Skeletal muscle tissue (tissue), 4 donors: ENCODE results near the gene NFATC2. TPM values are rescaled to one million over a fixed set of nuclear protein-coding genes. Genes with fewer than 3 reads are reported as not detected.

Source experiments
- H3K27ac ChIP-seq: one replicate; pipeline ENCODE4 v1.7.0; 2013; ENCODE audit warnings: mild to moderate bottlenecking, low read depth, low read length, inconsistent platforms
- H3K27me3 ChIP-seq, 3 donors: one replicate each; pipeline ENCODE4 v1.7.0; 2013; ENCODE audit warnings: low read length in 3 of 3; ENCODE audit not compliant: control insufficient read depth in 3 of 3, insufficient read depth in 3 of 3
- H3K36me3 ChIP-seq, 3 donors: one replicate each; pipeline ENCODE4 v1.7.0; 2013; ENCODE audit warnings: low read length in 3 of 3; ENCODE audit not compliant: control insufficient read depth in 3 of 3, insufficient read depth in 3 of 3
- H3K4me1 ChIP-seq, 3 donors: one replicate each; pipeline ENCODE4 v1.7.0; 2013; ENCODE audit warnings: low read length in 3 of 3, mild to moderate bottlenecking in 3 of 3; ENCODE audit not compliant: control insufficient read depth in 3 of 3, insufficient read depth in 3 of 3
- H3K4me3 ChIP-seq, 3 donors: one replicate each; pipeline ENCODE4 v1.7.0; 2013; ENCODE audit warnings: low read length in 3 of 3
- H3K9ac ChIP-seq, 3 donors: one replicate each; pipeline ENCODE4 v1.7.0; 2013; ENCODE audit warnings: low read length in 3 of 3, mild to moderate bottlenecking in 3 of 3, moderate library complexity in 2 of 3, low read depth in 1 of 3
- H3K9me3 ChIP-seq, 3 donors: one replicate each; pipeline ENCODE4 v1.7.0; 2013; ENCODE audit warnings: low read length in 3 of 3; ENCODE audit not compliant: control insufficient read depth in 3 of 3
- total RNA-seq: library from RNA; depleted of rRNA; stranded (reverse); fragments of >200 nt; gene quantifications from one replicate; pipeline ENCODE4 v1.2.3, GENCODE V29; 2014
- donor health status: Osteomylitis.

The NFATC2 gene
- total RNA-seq, 1 donor from 2014 or later, result 3.1 TPM

DNA sequence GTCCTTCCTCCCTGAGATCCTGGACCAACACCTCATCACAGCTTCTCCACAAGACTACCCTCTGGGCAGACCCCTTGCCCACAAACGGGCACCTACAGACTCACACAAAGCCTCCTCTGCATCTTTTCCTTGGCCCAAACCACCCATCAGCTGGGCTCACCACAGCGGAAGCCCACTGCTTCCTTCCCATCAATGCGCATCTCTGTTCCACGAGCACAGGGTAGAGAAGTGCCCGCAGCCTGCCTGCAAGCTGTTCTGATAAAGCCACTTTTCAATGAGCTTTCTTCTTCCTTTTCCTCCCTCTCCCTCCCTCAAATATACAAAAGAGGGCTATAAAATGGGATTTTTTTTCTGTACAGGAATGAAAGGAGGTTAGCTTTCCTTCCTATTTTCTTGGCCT is 111.2 kb downstream of the NFATC2 start:
- no peaks in the 10 kb centered on the region for H3K27me3 ChIP-seq
- H3K4me3 ChIP-seq, result no peak overlapping the region
- H3K9me3 ChIP-seq, result no peaks in the 10 kb centered on the region
- H3K4me1 ChIP-seq, result peaks cover 7 to 16% (median 10%) of the 10 kb centered on the region in 3 donors
- no peak overlapping the region for H3K27ac ChIP-seq
- peaks cover 3 to 14% (median 11%) of the 10 kb centered on the region in 3 donors for H3K36me3 ChIP-seq
- no peak overlapping the region for H3K9ac ChIP-seq

DNA sequence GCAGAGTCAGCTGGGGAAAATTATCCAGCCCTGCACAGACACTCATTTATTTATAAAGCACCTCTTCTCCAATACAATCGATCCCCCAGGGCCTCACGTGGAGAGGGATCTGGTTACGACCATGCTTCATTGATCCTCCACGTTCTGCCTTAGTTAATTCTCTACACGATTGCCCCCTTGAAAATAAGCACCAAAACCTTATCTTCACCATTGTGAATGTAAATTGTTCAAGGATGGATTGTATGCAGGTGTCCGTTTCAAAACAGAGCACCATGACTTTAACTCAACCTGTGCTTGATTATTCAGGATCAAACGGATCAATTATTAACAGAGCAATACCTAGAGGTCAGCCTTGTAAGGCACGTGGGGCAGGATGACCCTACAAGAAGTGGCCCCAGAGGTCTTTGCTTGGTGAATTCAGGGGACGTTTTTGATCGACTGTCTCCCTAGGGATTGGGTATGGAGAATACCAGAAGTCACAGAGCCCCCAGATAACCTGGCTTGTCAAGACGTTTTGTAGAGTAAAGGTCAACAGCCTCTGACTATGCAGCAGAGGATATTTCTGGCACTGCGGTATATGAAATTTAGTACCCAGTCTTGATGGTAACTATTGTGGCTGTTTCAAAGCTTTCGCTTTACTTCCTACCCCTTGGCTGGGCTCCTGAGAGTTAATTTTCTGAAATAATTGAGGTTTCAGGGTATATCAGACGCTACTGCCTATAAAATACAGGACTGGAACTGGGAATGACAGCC is 112.1 kb downstream of the NFATC2 start:
- Histone ChIP-seq H3K27me3 (no peaks in the 10 kb centered on the region), H3K36me3 (peaks cover 3 to 15% (median 14%) of the 10 kb centered on the region in 3 donors)

DNA sequence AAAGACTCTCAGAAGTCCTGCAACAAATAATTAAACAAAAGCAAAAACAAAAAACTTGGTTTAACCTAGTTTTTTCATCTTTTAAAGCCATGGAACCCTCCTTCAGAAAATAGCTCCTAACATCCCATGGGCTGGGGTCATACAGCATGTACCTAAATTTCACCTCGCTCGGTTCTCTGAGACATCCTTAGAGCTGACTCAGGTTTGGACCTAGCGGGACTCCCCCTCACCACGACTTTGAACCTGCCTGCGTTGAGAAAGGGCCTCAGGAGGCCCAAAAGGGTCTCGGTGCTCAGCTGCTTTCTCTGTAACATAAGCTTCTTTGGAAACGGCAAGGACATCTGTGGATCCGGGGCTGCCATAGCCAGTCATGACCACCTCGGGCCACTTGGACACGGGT is 112.8 kb downstream of the NFATC2 start:
- Histone ChIP-seq H3K9me3 (no peaks in the 10 kb centered on the region), H3K27me3 (no peaks in the 10 kb centered on the region), H3K27ac (no peak overlapping the region), H3K36me3 (peaks cover 3 to 13% (median 9%) of the 10 kb centered on the region in 3 donors), H3K4me3 (no peak overlapping the region), H3K9ac (no peak overlapping the region), H3K4me1 (peaks cover 7 to 16% (median 10%) of the 10 kb centered on the region in 3 donors)

More for the DNA sequence above, 112.1 kb downstream of the NFATC2 start:
- H3K4me3 ChIP-seq, result no peak overlapping the region
- H3K27ac ChIP-seq, result no peak overlapping the region
- H3K9ac ChIP-seq, result no peak overlapping the region
- H3K9me3 ChIP-seq, result no peaks in the 10 kb centered on the region
- H3K4me1 ChIP-seq, result peaks cover 7 to 16% (median 10%) of the 10 kb centered on the region in 3 donors

DNA sequence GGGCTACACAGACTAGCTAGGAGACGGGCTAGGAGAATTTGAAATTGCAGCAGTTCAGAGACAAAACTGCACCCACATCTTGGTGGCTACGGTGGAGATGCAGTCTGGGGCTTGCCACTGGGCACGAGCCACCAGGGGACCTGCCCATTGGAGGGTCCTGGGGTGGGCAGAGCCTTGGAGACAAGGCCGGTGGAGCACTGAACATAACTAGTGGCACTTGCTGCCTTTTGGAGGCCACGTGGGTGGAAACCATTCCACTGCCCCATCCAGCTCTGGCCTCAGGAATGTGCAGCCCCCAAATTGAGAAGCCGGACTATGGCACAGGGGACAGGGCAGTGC is 113.4 kb downstream of the NFATC2 start:
- no peak overlapping the region for H3K9ac ChIP-seq
- H3K9me3 ChIP-seq, result no peaks in the 10 kb centered on the region
- peaks cover 3 to 13% (median 9%) of the 10 kb centered on the region in 3 donors for H3K36me3 ChIP-seq
- peaks cover 7 to 16% (median 10%) of the 10 kb centered on the region in 3 donors for H3K4me1 ChIP-seq
- no peaks in the 10 kb centered on the region for H3K27me3 ChIP-seq
- H3K4me3 ChIP-seq, result no peak overlapping the region
- H3K27ac ChIP-seq, result no peak overlapping the region

DNA sequence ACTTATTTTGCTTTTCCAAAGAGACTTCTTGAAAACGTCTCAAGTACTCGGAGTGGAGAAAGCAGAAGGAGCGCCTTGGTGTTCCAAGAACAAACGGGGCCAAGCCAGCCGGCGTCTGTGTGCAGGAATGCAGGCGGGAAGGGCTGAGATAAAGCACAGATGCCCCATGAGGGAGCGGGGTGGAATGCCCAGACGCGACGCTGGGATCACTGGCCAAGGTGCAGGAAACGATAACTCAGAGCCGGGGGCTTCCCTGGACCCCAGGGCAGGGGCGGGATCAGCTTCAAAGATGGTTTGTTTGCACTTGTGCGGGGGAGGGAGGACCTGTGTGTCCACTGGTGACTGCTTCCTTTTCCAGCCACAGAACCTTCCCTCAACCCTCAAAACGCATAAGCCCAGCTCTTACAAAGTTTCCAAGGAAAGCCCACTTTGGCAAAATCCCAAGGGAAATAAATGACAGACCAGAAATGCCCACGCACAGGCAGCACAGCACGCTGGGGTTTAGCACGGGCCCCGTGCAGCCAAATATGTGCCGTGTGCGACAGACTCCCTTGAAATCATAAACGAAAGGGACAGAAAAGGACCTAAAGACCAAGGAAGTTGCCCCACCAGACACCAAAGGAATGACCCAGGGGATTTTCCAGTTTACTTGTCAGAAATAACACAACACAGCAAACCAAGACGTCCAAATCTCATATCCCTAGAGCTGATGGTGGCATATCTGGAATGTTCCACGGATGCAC is 113.9 kb downstream of the NFATC2 start:
- no peaks in the 10 kb centered on the region for H3K9me3 ChIP-seq
- H3K27ac ChIP-seq, result no peak overlapping the region
- no peak overlapping the region for H3K4me3 ChIP-seq
- H3K9ac ChIP-seq, result no peak overlapping the region
- H3K27me3 ChIP-seq, result no peaks in the 10 kb centered on the region
- peaks cover 3 to 10% (median 8%) of the 10 kb centered on the region in 3 donors for H3K36me3 ChIP-seq
- H3K4me1 ChIP-seq, result peaks cover 7 to 16% (median 10%) of the 10 kb centered on the region in 3 donors

DNA sequence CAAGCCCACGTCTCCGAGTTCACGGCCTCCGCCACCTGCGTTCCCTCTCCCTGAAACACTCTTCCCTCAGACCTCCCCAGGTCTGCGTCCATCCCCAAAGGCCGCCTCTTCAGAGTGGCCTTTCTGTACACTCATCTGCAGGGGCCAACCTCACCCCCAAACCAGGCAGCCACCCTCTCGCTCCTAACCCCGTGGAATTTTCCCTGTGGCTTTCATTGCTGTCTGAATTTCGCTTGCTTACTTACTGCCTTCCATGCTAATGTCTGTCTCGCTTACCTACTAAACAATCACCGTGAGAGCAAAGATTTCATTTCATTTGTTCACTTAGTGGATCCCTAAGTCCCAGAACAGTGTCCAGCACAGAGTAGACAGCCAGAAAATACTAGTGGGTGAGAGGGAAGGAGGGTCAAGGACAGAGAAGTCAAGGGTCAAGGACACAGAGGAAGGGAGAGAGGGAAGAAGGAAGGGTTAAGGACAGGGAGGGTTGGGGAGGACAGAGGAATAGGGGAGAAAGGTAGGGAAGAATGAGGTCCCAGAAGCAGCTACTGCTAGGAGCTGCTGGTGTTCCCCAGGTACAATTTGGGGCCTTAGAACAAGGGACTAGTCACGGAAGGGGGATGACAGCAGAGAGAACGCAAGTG is 114.7 kb downstream of the NFATC2 start:
- no peak overlapping the region for H3K9ac ChIP-seq
- H3K4me3 ChIP-seq, result no peak overlapping the region
- peaks cover 3 to 4% (median 3%) of the 10 kb centered on the region in 3 donors for H3K36me3 ChIP-seq
- no peak overlapping the region for H3K27ac ChIP-seq
- H3K9me3 ChIP-seq, result no peaks in the 10 kb centered on the region
- no peaks in the 10 kb centered on the region for H3K27me3 ChIP-seq
- peaks cover 7 to 16% (median 10%) of the 10 kb centered on the region in 3 donors for H3K4me1 ChIP-seq

DNA sequence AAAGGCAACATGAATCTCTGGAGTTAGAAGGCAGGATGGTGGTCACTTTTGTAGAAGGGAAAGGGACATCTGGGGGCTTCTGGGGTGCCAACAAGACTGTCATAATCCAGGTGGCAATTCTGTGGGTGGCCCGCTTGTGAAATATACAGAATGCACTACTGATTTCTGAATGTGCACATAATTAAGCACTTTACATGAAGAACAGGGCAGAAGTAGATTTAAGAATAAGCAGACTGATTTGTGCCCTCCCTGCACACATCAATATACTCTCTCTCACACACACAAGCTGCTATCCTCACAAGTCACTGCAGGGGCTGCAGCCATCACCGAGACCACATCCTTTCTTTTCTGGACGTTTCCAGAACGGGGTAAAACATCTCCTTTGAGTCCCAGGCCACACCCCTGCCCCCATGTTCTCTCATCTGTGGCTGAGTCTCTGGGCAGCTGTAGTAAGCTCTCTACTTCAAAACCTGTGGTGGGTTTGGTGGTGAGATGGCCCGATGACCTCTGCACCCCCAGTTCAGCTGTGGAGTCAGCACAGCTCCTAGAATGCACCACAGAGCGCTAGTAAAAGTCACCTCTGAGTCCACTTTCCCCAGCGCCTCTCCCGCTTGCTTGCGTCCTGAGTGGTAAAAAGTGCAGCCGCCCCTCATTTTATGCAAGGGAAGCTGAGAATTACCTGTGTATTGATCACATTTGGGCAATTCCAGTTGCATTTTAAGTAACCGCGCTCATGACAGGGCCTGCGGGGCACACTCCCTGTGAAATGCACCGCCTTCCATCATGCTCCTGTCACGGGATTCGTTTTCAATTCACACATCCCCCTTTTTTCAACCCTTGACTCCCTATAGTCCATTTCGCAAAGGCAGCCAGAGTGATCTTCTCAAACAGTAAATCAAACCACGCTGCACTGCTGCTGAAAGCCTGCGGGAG is 115.5 kb downstream of the NFATC2 start:
- Histone ChIP-seq H3K9ac (no peak overlapping the region), H3K27me3 (no peaks in the 10 kb centered on the region), H3K36me3 (peaks cover 0 to 4% (median 0%) of the 10 kb centered on the region in 3 donors), H3K4me3 (no peak overlapping the region), H3K27ac (no peak overlapping the region), H3K9me3 (no peaks in the 10 kb centered on the region), H3K4me1 (peaks cover 7 to 16% (median 10%) of the 10 kb centered on the region in 3 donors)

DNA sequence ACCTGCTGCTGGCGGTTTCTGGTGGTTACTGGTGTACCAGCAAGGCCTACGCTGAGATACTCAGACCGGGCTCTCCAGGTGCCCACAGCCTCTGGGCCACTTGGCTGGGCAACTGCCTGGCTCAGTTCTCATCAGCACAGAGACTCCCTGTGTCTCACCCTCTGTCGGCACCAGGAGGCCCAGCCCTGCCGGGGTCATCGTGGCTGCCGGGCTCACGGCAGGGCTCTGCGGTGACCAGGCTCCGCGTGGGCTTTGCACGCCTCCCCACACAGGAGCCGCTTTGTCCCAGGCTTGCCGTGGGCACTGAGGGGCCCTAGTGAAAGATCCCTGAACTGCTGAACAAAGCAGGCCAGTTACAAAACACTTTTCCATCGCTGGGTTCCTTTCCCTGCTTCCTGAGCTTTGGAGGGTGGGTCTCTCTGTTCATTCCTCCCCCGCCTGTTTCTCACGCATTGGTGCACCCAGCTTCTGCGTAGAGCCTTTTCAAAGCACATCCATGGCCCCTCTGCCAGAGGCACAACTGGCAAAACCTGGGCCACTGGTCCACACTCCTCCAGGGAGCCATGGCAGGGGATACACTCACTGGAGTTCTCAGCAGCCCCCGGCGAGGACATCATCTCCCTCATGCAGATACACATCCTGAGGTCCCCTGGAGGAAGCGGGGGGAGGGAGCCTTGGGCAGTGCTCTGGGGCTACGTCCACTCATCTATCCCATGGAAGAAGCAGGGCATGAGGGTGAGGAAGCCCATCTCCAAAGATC is 117.0 kb downstream of the NFATC2 start:
- no peak overlapping the region for H3K9ac ChIP-seq
- H3K27me3 ChIP-seq, result no peaks in the 10 kb centered on the region
- H3K36me3 ChIP-seq, result peaks cover 0 to 4% (median 0%) of the 10 kb centered on the region in 3 donors
- H3K9me3 ChIP-seq, result no peaks in the 10 kb centered on the region
- H3K27ac ChIP-seq, result no peak overlapping the region
- H3K4me1 ChIP-seq, result peaks cover 4 to 14% (median 8%) of the 10 kb centered on the region in 3 donors
- H3K4me3 ChIP-seq, result no peak overlapping the region
